HepG2 (cell line): ENCODE results near the gene SDK1. TPM values are rescaled to one million over a fixed set of nuclear protein-coding genes. Genes with fewer than 3 reads are reported as not detected.

ENCODE experiments used
- ATAC-seq: fragments of 200-7000 bp; cut with Tn5 transposase; 3 replicates; pipeline ENCODE4 v1.9.1; 2020; ENCODE audit warnings: mild to moderate bottlenecking, moderate library complexity
- BruUV-seq: library from RNA; stranded (reverse); fragments of 400-500 nt; replicated peaks from 2 replicates; lab custom pipeline; 2021; lab: Mats Ljungman, UMichigan
- CTCF ChIA-PET: fragments of 300-600 bp; formaldehyde crosslinking; extraction: SDS; loops from one replicate; lab custom pipeline; 2021; ENCODE audit warnings: low total read pairs, inconsistent platforms, low intra/inter-chr PET ratio; lab: Yijun Ruan, JAX
- POLR2A ChIA-PET: fragments of 350-600 bp; sonication (Branson Sonifier 250); formaldehyde crosslinking; loops from one replicate; lab custom pipeline; 2020; ENCODE audit warnings: antibody characterized with exemption, inconsistent platforms; lab: Yijun Ruan, JAX
- DNase-seq: peaks from one replicate; pipeline ENCODE4 v3.0.0-alpha.2; 2015; ENCODE audit warnings: low spot score
- FAIRE-seq: peaks from 3 replicates; lab custom pipeline; 2011; peaks lifted over from hg19 to GRCh38; lab: Jason Lieb, UNC
- H2AFZ ChIP-seq: one replicate; pipeline ENCODE4 v1.6.1; 2011; ENCODE audit warnings: low read length, inconsistent platforms
- H3K27ac ChIP-seq: fragments of 300-600 bp; 3 replicates; pipeline ENCODE4 v1.8.0; 2011; ENCODE audit warnings: mixed run types, mild to moderate bottlenecking, mixed read lengths, low read length, inconsistent platforms; ENCODE audit not compliant: insufficient read depth; ENCODE audit errors: extremely low read length
- H3K27me3 ChIP-seq, 2 experiments: fragments of 200-600 bp in 1 of 2; 2 replicates in 1 of 2; 3 replicates in 1 of 2; pipeline versions ENCODE4 v1.6.0 to v1.8.0; 2011; ENCODE audit warnings: low read length in 2 of 2, mild to moderate bottlenecking in 2 of 2, moderate library complexity in 2 of 2, inconsistent platforms in 1 of 2; ENCODE audit not compliant: insufficient read depth in 2 of 2, control insufficient read depth in 1 of 2
- H3K36me3 ChIP-seq, 2 experiments: fragments of 200-600 bp in 1 of 2; replicated peaks in 1 of 2; 2 replicates in 1 of 2; 3 replicates in 1 of 2; pipeline versions ENCODE4 v1.5.1 to v1.8.0; 2011; ENCODE audit warnings: low read length in 2 of 2, inconsistent platforms in 1 of 2; ENCODE audit not compliant: insufficient read depth in 2 of 2, control insufficient read depth in 1 of 2
- H3K4me1 ChIP-seq: 2 replicates; pipeline ENCODE4 v1.5.1; 2012; ENCODE audit warnings: low read length, inconsistent platforms; ENCODE audit not compliant: insufficient read depth
- H3K4me2 ChIP-seq: 2 replicates; pipeline ENCODE4 v1.6.0; 2011; ENCODE audit warnings: low read depth, low read length, inconsistent platforms
- H3K4me3 ChIP-seq, 3 experiments: fragments of 200-600 bp in 1 of 3; sonication (generic), shearing (Covaris generic) in 1 of 3; replicated peaks in 1 of 3; 2 replicates each; pipeline ENCODE4 v1.5.1; 2011 to 2016; ENCODE audit warnings: low read length in 3 of 3, inconsistent platforms in 2 of 3, low read depth in 2 of 3, mild to moderate bottlenecking in 2 of 3, control low read depth in 1 of 3, mixed read lengths in 1 of 3; ENCODE audit not compliant: insufficient read depth in 1 of 3
- H3K79me2 ChIP-seq: one replicate; pipeline ENCODE4 v1.6.1; 2011; ENCODE audit warnings: low read length, inconsistent platforms; ENCODE audit not compliant: insufficient read depth
- H3K9ac ChIP-seq: 2 replicates; pipeline ENCODE4 v1.6.0; 2011; ENCODE audit warnings: mild to moderate bottlenecking, low read depth, low read length, inconsistent platforms; ENCODE audit not compliant: insufficient read depth
- H3K9me3 ChIP-seq: 2 replicates; pipeline ENCODE4 v1.5.1; 2012; ENCODE audit warnings: mild to moderate bottlenecking, low read length
- H4K20me1 ChIP-seq: 2 replicates; pipeline ENCODE4 v1.6.0; 2011; ENCODE audit warnings: inconsistent platforms, mild to moderate bottlenecking, low read length, moderate library complexity; ENCODE audit not compliant: insufficient read depth
- ADNP ChIP-seq: sonication (generic); formaldehyde crosslinking; IDR thresholded peaks from 2 replicates; pipeline ENCODE4 v1.4.0; 2020; ENCODE audit warnings: missing genetic modification reagents
- ATF4 ChIP-seq, 2 experiments: fragments of 450-650 bp in 1 of 2; sonication (generic) in 1 of 2; formaldehyde crosslinking; IDR thresholded peaks; 2 replicates each; pipeline versions ENCODE4 v1.5.0 to v1.8.0; 2020 to 2022; ENCODE audit warnings: mild to moderate bottlenecking in 1 of 2, missing genetic modification reagents in 1 of 2
- HMGXB4 ChIP-seq, 2 experiments: sonication (generic) in 1 of 2; formaldehyde crosslinking in 1 of 2; IDR thresholded peaks; 2 replicates each; pipeline versions ENCODE4 v1.4.0 to v1.6.1; 2018 to 2020; ENCODE audit warnings: missing genetic modification reagents in 2 of 2, borderline replicate concordance in 1 of 2, low read depth in 1 of 2, mild to moderate bottlenecking in 1 of 2, missing biosample characterization in 1 of 2
- RBM39 ChIP-seq: fragments of 200-400 bp; formaldehyde crosslinking; IDR thresholded peaks from one replicate; pipeline ENCODE4 v1.6.1; 2018; ENCODE audit warnings: antibody characterized with exemption, mild to moderate bottlenecking, low read depth, low read length; ENCODE audit not compliant: poor library complexity, severe bottlenecking
- SAP130 ChIP-seq: IDR thresholded peaks from 2 replicates; pipeline ENCODE4 v1.6.1; 2016; ENCODE audit warnings: low read depth
- SMC3 ChIP-seq: IDR thresholded peaks from 2 replicates; pipeline ENCODE4 v1.6.1; 2011; ENCODE audit warnings: low read length, improper control_type of control experiment
- STAG1 ChIP-seq: sonication (generic); formaldehyde crosslinking; IDR thresholded peaks from 2 replicates; pipeline ENCODE4 v1.4.0; 2020; ENCODE audit warnings: missing genetic modification reagents
- ZFP36 ChIP-seq: fragments of 150-350 bp; IDR thresholded peaks from 2 replicates; pipeline ENCODE4 v1.6.1; 2018; ENCODE audit warnings: borderline replicate concordance, low read length, low read depth; ENCODE audit not compliant: partially characterized antibody
- ZNF101 ChIP-seq: sonication (generic); formaldehyde crosslinking; IDR thresholded peaks from 2 replicates; pipeline ENCODE4 v1.4.0; 2020; ENCODE audit warnings: mild to moderate bottlenecking, low read depth, missing genetic modification reagents, borderline replicate concordance
- ZNF317 ChIP-seq: sonication (generic); formaldehyde crosslinking; IDR thresholded peaks from 2 replicates; pipeline ENCODE4 v1.5.0; 2020; ENCODE audit warnings: mild to moderate bottlenecking, missing genetic modification reagents
- ZNF326 ChIP-seq: sonication (generic); formaldehyde crosslinking; IDR thresholded peaks from 2 replicates; pipeline ENCODE4 v1.4.0; 2020; ENCODE audit warnings: missing genetic modification reagents, borderline replicate concordance
- ZNF441 ChIP-seq: sonication (generic); formaldehyde crosslinking; IDR thresholded peaks from 2 replicates; pipeline ENCODE4 v1.7.0; 2021; ENCODE audit warnings: missing genetic modification reagents, borderline replicate concordance
- WGBS: methylation state at CpG from one replicate; pipeline ENCODE4 v1.1.6; 2017; ENCODE audit warnings: low lambda C conversion rate; 5-methylcytosine and 5-hydroxymethylcytosine counted together
- in situ Hi-C: cut with HindIII; loops from 2 replicates; pipeline ENCODE4 v1.10.0; 2017; ENCODE audit warnings: low pct_unique_long_range_greater_than_20kb; ENCODE audit not compliant: extremely low pct_ligation_motif_present
- intact Hi-C: fragments of 100-400 bp; cut with micrococcal nuclease; formaldehyde crosslinking; loops from one replicate; pipeline ENCODE4 v1.10.0; 2022; ENCODE audit not compliant: unreplicated experiment
- polyA plus RNA-seq, 8 experiments: library from polyadenylated mRNA; depleted of rRNA in 3 of 8; stranded (reverse) in 7 of 8; unstranded in 1 of 8; fragments of >200 nt; fragmentation: Illumina TruSeq in 4 of 8; extraction: Trizol in 4 of 8; gene quantifications; 2 replicates each; pipeline versions ENCODE4 v1.2.1 to v1.2.3, GENCODE V29; 2011 to 2016; ENCODE audit warnings: low read depth in 4 of 8, missing spikeins in 1 of 8, mixed read lengths in 1 of 8; ENCODE audit not compliant: insufficient read depth in 1 of 8
- total RNA-seq, 5 experiments: library from RNA; depleted of rRNA; stranded (reverse); fragments of >200 nt; fragmentation: Illumina TruSeq; extraction: Trizol; gene quantifications; 2 replicates each; pipeline ENCODE4 v1.2.3, GENCODE V29; 2016; ENCODE audit warnings: low read depth in 1 of 5
- TF ChIP-seq, protein P1 (sequence below): sonication (generic); formaldehyde crosslinking; IDR thresholded peaks from 2 replicates; pipeline ENCODE4 v1.5.0; 2020; ENCODE audit warnings: mild to moderate bottlenecking, missing genetic modification reagents, moderate library complexity

The SDK1 gene
- total and polyA plus RNA-seq, 2 of the 13 experiments (the other 11 are each of a cell fraction or from before 2014, with no cell fraction given), result 0.35 to 2.4 TPM

- intact Hi-C loops (no loop called here), in situ Hi-C loops (loop anchor here (25.0 kb wide), 1 partner anchor 510 kb away; no protein-coding TSS in a partner anchor)
- Histone ChIP-seq H3K4me1 (0 out of 2 replicates have a peak, but pooled peaks cover 4% of the 10 kb centered on the region), H3K4me2 (no peak overlapping the region), H4K20me1 (no peaks in the 10 kb centered on the region), H3K79me2 (no peaks in the 10 kb centered on the region), H3K27ac (no peak overlapping the region), H3K9ac (no peak overlapping the region), H3K4me3 (no peak overlapping the region), H3K9me3 (peaks cover 10% of the 10 kb centered on the region), H3K27me3 (no peaks in the 10 kb centered on the region), H3K36me3 (no peaks in the 10 kb centered on the region), H2AFZ (no peak overlapping the region)
- FAIRE-seq (no peak), DNase-seq (no peak), ATAC-seq (no peak)
- ChIA-PET POLR2A (no interaction called here), CTCF (no interaction called here)
- WGBS, result 86% methylated on average over 3 of the region's 3 CpGs
- peak; percentile 94 for TF ChIP-seq ZNF317 (CRISPR knock-in tag)
- no peak for TF ChIP-seq RBM39
- BruUV-seq, result no TSS peak
Measured at GRCh38 chr7:3397324-3397723, 96.3 kb downstream of the SDK1 start.

DNA sequence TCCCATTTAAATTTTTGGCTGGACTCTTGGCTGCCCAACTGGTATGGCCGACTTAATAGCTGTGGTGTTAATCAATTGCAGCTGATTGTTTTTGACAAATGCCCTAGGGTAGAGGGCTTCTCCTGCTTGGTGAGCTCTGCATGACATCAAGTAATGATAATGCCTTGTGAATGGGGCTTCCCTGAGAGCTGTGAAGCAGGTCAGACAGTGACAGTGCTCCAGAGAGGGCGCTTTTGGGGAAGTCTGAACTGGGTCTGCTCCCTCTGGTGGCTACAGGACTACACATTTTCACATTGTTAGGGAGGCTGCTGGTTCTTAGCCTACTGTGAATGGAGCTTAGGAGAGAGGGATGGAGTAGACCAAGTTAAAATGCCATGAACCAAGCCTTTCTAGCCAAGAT, 98.8 kb downstream of the SDK1 start:
- POLR2A ChIA-PET, result no interaction called here
- WGBS, result 50% methylated on average over 2 of the region's 2 CpGs
- CTCF ChIA-PET, result interaction anchor here (1.3 to 2.4 kb wide), 3 partner anchors 99 to 535 kb away, joined by 4 to 17 read pairs (median 8); partner anchors contain the start of gene SDK1
- TF ChIP-seq STAG1 (CRISPR knock-in tag) (peak; percentile 44), ZNF101 (CRISPR knock-in tag) (no peak), ZNF441 (CRISPR knock-in tag) (no peak), ATF4 (CRISPR knock-in tag; IDR thresholded peaks at IDR 0.05) (no peak), SMC3 (peak; percentile 88), HMGXB4 (CRISPR knock-in tag; IDR thresholded peaks at IDR 0.05; ENCODE audit: borderline replicate concordance in 1 of 2, low read depth in 1 of 2) (peak in 1 of 2 experiments; percentile 32; a peak in 1 of 4 replicates), ADNP (CRISPR knock-in tag) (no peak), ZFP36 (no peak), ZNF326 (no peak), SAP130 (CRISPR knock-in tag) (no peak)
- TF ChIP-seq, protein P1, sequence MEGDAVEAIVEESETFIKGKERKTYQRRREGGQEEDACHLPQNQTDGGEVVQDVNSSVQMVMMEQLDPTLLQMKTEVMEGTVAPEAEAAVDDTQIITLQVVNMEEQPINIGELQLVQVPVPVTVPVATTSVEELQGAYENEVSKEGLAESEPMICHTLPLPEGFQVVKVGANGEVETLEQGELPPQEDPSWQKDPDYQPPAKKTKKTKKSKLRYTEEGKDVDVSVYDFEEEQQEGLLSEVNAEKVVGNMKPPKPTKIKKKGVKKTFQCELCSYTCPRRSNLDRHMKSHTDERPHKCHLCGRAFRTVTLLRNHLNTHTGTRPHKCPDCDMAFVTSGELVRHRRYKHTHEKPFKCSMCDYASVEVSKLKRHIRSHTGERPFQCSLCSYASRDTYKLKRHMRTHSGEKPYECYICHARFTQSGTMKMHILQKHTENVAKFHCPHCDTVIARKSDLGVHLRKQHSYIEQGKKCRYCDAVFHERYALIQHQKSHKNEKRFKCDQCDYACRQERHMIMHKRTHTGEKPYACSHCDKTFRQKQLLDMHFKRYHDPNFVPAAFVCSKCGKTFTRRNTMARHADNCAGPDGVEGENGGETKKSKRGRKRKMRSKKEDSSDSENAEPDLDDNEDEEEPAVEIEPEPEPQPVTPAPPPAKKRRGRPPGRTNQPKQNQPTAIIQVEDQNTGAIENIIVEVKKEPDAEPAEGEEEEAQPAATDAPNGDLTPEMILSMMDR (CRISPR knock-in tag), result peak; percentile 64

More for the DNA sequence above, 98.8 kb downstream of the SDK1 start:
- ATAC-seq (peak; percentile 99), FAIRE-seq (peak; percentile 84), DNase-seq (peak; percentile 73)
- no peak overlapping the region for H3K27ac ChIP-seq
- intact Hi-C loops (loop anchor here (1.0 to 5.0 kb wide), 2 partner anchors 100 to 533 kb away; no protein-coding TSS in a partner anchor), in situ Hi-C loops (loop anchor here (25.0 kb wide), 1 partner anchor 513 kb away; no protein-coding TSS in a partner anchor)
- no peak overlapping the region for H3K4me2 ChIP-seq
- no peak overlapping the region for H3K9ac ChIP-seq
- H3K36me3 ChIP-seq, result no peaks in the 10 kb centered on the region
- BruUV-seq, result no TSS peak
- H3K9me3 ChIP-seq, result peaks cover 10% of the 10 kb centered on the region
- H2AFZ ChIP-seq, result no peak overlapping the region
- H3K4me3 ChIP-seq, result no peak overlapping the region
- no peaks in the 10 kb centered on the region for H3K27me3 ChIP-seq
- no peaks in the 10 kb centered on the region for H3K79me2 ChIP-seq
- H3K4me1 ChIP-seq, result peaks cover 9% of the 10 kb centered on the region; the same call in 1 of the 2 replicates
- H4K20me1 ChIP-seq, result no peaks in the 10 kb centered on the region
